Peyer's patch (tissue), 4 donors: Measurements from ENCODE around the gene ARHGAP26. TPM values are rescaled to one million over a fixed set of nuclear protein-coding genes. Genes with fewer than 3 reads are reported as not detected.

ENCODE experiments used
- DNase-seq, 3 donors: peaks; one replicate each; pipeline ENCODE4 v3.0.0-alpha.2; 2017 to 2019
- H3K27ac ChIP-seq, 4 donors: fragments of 200-600 bp; sonication (generic); one replicate each; pipeline ENCODE4 v1.5.1; 2016 to 2019
- H3K27me3 ChIP-seq, 2 donors: fragments of 200-600 bp; sonication (generic); one replicate each; pipeline ENCODE4 v1.5.1; 2019
- H3K36me3 ChIP-seq, 3 donors: fragments of 200-600 bp; sonication (generic); one replicate each; pipeline ENCODE4 v1.5.1; 2016 to 2019
- H3K4me1 ChIP-seq, 4 donors: fragments of 200-600 bp; sonication (generic); one replicate each; pipeline ENCODE4 v1.5.1; 2016 to 2019
- H3K4me3 ChIP-seq, 4 donors: fragments of 200-600 bp; sonication (generic); 1 replicate in 3 of 4; 2 replicates in 1 of 4; pipeline ENCODE4 v1.5.1; 2016 to 2019; ENCODE audit warnings: mild to moderate bottlenecking in 1 of 4
- H3K9me3 ChIP-seq, 4 donors: fragments of 200-600 bp; sonication (generic); one replicate each; pipeline ENCODE4 v1.5.1; 2016 to 2019; ENCODE audit warnings: mild to moderate bottlenecking in 1 of 4
- CTCF ChIP-seq, 6 experiments: fragments of 450-650 bp in 4 of 6; fragments of 200-600 bp in 2 of 6; sonication (generic) in 1 of 6; IDR thresholded peaks; one replicate each; pipeline ENCODE4 v1.5.1; 2017 to 2019; ENCODE audit warnings: antibody characterized with exemption in 6 of 6, mild to moderate bottlenecking in 3 of 6, moderate library complexity in 1 of 6
- POLR2A ChIP-seq, 2 donors: fragments of 450-650 bp; IDR thresholded peaks; one replicate each; pipeline ENCODE4 v1.5.1; 2017; ENCODE audit warnings: antibody characterized with exemption in 2 of 2, mild to moderate bottlenecking in 2 of 2, moderate library complexity in 2 of 2
- total RNA-seq, 4 donors: library from RNA; depleted of rRNA; stranded (reverse); fragments of >200 nt; gene quantifications; one replicate each; pipeline ENCODE4 v1.1.0, GENCODE V29; 2016

ARHGAP26 gene
- total RNA-seq, 4 donors from 2014 or later: 60.1 to 180 (median 126) TPM

GRCh38 chr5:142737179-142737578, 33.0 kb upstream of the ARHGAP26 start:
- Histone ChIP-seq H3K4me1 (no peaks in the 10 kb centered on the region), H3K9me3 (no peaks in the 10 kb centered on the region), H3K36me3 (no peaks in the 10 kb centered on the region), H3K27me3 (no peaks in the 10 kb centered on the region), H3K4me3 (no peak overlapping the region), H3K27ac (no peak overlapping the region)
- no peak for DNase-seq
- TF ChIP-seq CTCF (IDR thresholded peaks at IDR 0.05): no peak
- no peak for TF ChIP-seq POLR2A (IDR thresholded peaks at IDR 0.05)

- H3K36me3 ChIP-seq: no peaks in the 10 kb centered on the region
- no peaks in the 10 kb centered on the region for H3K9me3 ChIP-seq
- no peak overlapping the region for H3K27ac ChIP-seq
- DNase-seq: no peak
- no peaks in the 10 kb centered on the region for H3K27me3 ChIP-seq
- H3K4me1 ChIP-seq: no peaks in the 10 kb centered on the region
- TF ChIP-seq POLR2A (IDR thresholded peaks at IDR 0.05) (no peak), CTCF (IDR thresholded peaks at IDR 0.05) (no peak)
- H3K4me3 ChIP-seq: no peak overlapping the region
These were observed 29.5 kb upstream of the ARHGAP26 start for GRCh38 chr5:142740474-142741242.

- Histone ChIP-seq H3K4me1 (peaks cover 0 to 7% (median 0%) of the 10 kb centered on the region in 4 donors), H3K27ac (peak overlapping the region in 1 of 4 donors; percentile 40), H3K9me3 (no peaks in the 10 kb centered on the region), H3K4me3 (no peak overlapping the region), H3K27me3 (no peaks in the 10 kb centered on the region), H3K36me3 (no peaks in the 10 kb centered on the region)
- DNase-seq: no peak
- TF ChIP-seq CTCF (IDR thresholded peaks at IDR 0.05) (no peak), POLR2A (IDR thresholded peaks at IDR 0.05) (no peak)
These were observed 26.4 kb upstream of the ARHGAP26 start for GRCh38 chr5:142743592-142744441.

- Histone ChIP-seq H3K36me3 (no peaks in the 10 kb centered on the region), H3K4me1 (peaks cover 0 to 7% (median 0%) of the 10 kb centered on the region in 4 donors), H3K9me3 (no peaks in the 10 kb centered on the region), H3K27me3 (no peaks in the 10 kb centered on the region), H3K27ac (no peak overlapping the region), H3K4me3 (no peak overlapping the region)
- no peak for DNase-seq
- no peak for TF ChIP-seq CTCF (IDR thresholded peaks at IDR 0.05)
- TF ChIP-seq POLR2A (IDR thresholded peaks at IDR 0.05): no peak
These were observed 24.9 kb upstream of the ARHGAP26 start for GRCh38 chr5:142745268-142745667.

GRCh38 chr5:142746532-142747433, 23.4 kb upstream of the ARHGAP26 start:
- Histone ChIP-seq H3K36me3 (no peaks in the 10 kb centered on the region), H3K9me3 (no peaks in the 10 kb centered on the region), H3K4me1 (peaks cover 0 to 7% (median 0%) of the 10 kb centered on the region in 4 donors), H3K27me3 (no peaks in the 10 kb centered on the region), H3K4me3 (no peak overlapping the region), H3K27ac (no peak overlapping the region)
- no peak for TF ChIP-seq CTCF (IDR thresholded peaks at IDR 0.05)
- no peak for TF ChIP-seq POLR2A (IDR thresholded peaks at IDR 0.05)
- DNase-seq: no peak
